SH-SY5Y (cell line): Measurements from ENCODE around the gene EFHD1.

Experiments
- GATA2 ChIP-seq: IDR thresholded peaks from 2 replicates; pipeline ENCODE4 v1.6.1; 2011; ENCODE audit warnings: mild to moderate bottlenecking, low read depth, low read length
- GATA3 ChIP-seq: IDR thresholded peaks from 2 replicates; pipeline ENCODE4 v1.6.1; 2011; ENCODE audit warnings: low read depth, mild to moderate bottlenecking, low read length, moderate library complexity

DNA sequence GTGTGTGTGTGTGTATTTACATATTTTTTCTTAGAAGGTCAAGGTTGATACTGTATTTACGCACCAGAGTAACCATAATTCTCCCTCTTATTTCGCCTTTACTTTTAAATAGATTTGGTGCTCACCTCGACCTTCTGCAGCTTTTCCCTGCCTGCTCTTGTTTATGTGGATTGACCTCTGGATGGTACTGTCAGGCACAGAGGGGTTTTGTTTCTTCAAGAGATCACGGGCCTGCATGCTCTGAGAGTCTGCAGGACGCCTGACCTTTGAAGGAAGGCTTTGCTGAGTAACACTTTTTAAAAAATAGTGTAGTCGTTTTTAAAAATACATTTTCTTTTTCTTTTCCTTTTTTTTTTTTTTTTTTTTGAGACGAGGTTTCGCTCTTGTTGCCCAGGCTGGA, 18.1 kb upstream of the EFHD1 start:
- TF ChIP-seq GATA2: no peak
- no peak for TF ChIP-seq GATA3
